WERI-Rb-1 (cell line): Measurements from ENCODE around the gene CDKN1C.

Experiments used
- DNase-seq: peaks from one replicate; pipeline ENCODE4 v3.0.0-alpha.2; 2020
- H3K27ac ChIP-seq: fragments of 250-450 bp; sonication (Bioruptor Pico); 2 replicates; pipeline ENCODE4 v1.5.1; 2020; ENCODE audit warnings: mild to moderate bottlenecking, moderate library complexity
- H3K27me3 ChIP-seq: fragments of 250-450 bp; sonication (Bioruptor Pico); 2 replicates; pipeline ENCODE4 v1.5.1; 2021; ENCODE audit warnings: mild to moderate bottlenecking, low read depth, moderate library complexity; ENCODE audit not compliant: insufficient read depth, severe bottlenecking
- H3K36me3 ChIP-seq: fragments of 250-450 bp; sonication (Bioruptor Pico); 2 replicates; pipeline ENCODE4 v1.5.1; 2020; ENCODE audit warnings: mild to moderate bottlenecking, moderate library complexity
- H3K4me3 ChIP-seq: 2 replicates; pipeline ENCODE4 v1.5.1; 2011; ENCODE audit warnings: low read depth, mild to moderate bottlenecking, control low read depth, low read length
- H3K9me3 ChIP-seq: fragments of 250-450 bp; sonication (Bioruptor Pico); 2 replicates; pipeline ENCODE4 v1.5.1; 2021; ENCODE audit warnings: mild to moderate bottlenecking, moderate library complexity; ENCODE audit not compliant: severe bottlenecking
- TF ChIP-seq, protein P1 (sequence below): IDR thresholded peaks from 2 replicates; pipeline ENCODE4 v1.5.1; 2011; ENCODE audit warnings: low read depth, mild to moderate bottlenecking, control low read depth, inconsistent platforms, low read length

The CDKN1C gene

DNA sequence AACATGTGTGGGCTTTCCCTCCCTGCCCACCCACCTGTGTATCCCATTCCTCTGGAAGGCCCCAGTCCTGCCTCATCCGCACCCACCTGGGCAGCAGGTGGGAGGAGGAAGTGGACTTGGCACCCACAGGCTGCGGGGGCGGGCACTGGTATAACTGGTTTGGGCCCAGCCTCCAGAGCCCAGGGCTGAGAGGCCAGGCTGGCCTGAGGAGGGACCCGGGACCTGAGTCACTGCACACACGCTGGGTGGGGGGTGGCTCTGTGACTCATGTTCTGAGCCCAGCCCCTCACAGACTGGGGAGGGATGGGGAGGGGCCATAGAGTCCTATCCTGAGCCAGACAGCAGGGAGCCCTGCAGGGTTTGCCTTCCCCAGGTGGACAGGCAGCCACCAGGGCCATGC, 26.9 kb upstream of the CDKN1C start:
- H3K4me3 ChIP-seq: no peak overlapping the region
- H3K36me3 ChIP-seq: no peaks in the 10 kb centered on the region
- H3K27ac ChIP-seq: no peak overlapping the region
- no peaks in the 10 kb centered on the region for H3K9me3 ChIP-seq
- DNase-seq: peak; percentile 33
- H3K27me3 ChIP-seq: no peaks in the 10 kb centered on the region
- TF ChIP-seq, protein P1, sequence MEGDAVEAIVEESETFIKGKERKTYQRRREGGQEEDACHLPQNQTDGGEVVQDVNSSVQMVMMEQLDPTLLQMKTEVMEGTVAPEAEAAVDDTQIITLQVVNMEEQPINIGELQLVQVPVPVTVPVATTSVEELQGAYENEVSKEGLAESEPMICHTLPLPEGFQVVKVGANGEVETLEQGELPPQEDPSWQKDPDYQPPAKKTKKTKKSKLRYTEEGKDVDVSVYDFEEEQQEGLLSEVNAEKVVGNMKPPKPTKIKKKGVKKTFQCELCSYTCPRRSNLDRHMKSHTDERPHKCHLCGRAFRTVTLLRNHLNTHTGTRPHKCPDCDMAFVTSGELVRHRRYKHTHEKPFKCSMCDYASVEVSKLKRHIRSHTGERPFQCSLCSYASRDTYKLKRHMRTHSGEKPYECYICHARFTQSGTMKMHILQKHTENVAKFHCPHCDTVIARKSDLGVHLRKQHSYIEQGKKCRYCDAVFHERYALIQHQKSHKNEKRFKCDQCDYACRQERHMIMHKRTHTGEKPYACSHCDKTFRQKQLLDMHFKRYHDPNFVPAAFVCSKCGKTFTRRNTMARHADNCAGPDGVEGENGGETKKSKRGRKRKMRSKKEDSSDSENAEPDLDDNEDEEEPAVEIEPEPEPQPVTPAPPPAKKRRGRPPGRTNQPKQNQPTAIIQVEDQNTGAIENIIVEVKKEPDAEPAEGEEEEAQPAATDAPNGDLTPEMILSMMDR: no peak

DNA sequence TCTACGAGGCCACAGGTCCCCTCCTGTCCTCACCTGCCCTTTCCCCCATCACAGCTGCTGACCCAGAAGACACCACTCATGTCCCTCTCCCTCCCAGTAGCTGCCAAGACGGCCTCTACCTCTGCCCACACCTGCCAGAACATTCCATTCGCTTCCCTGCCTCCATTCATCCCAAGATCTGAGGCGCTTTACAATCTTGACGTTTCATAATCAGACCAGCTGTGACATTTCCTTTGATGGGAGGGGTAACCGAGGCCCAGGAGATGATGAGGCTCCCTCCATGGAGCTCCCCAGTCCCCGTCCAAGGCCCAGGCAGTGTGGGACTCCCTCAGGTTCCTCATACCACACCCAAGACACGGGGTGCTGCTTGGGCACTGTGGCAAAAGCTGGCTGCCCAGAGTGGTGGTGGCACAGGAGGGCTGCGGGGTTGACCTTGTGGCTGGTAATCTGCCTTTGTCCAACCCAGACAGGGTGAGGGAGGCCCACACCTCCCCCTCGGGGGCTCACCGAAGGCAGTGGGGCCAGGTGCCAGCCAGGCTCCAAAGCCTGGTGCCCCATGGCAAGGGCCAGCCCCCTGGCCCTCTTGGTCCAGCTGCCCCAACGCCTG, 26.3 kb upstream of the CDKN1C start:
- Histone ChIP-seq H3K4me3 (no peak overlapping the region), H3K36me3 (no peaks in the 10 kb centered on the region), H3K9me3 (no peaks in the 10 kb centered on the region), H3K27me3 (no peaks in the 10 kb centered on the region), H3K27ac (no peak overlapping the region)
- TF ChIP-seq, protein P1: no peak
- DNase-seq: no peak

DNA sequence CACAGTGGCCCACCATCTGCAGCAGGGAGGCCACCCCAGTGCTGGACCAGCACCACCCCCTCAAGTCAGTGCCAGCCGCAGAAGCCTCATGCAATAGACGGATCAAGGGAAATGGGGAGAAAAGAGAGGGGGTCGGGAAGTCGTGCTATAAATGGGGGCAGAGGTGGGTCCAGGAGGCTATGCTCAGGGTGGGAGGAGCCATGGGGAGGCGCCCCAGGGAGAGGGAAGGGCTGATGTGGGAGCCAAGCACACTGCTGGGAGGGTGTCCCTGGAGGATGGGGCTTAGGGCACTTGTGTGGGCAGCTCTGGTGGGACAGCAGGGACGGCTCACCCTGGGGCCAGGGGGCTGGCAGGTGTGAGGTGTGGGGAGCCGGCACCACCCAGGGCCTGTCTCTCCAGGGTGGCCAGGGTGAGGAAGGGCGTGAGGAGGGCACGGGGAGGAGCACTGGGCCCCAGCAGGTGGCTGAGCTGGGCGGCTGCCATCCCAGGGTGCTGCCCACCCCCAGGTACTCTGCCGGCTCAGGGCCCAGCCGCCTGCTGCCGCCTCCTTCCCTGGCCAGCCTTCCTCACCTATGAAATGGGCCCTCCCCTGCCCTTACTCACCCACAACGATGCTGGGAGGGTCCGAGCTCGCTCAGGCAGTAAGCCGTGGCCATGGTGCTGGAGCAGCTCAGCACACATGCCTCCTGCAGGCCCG, 25.7 kb upstream of the CDKN1C start:
- TF ChIP-seq, protein P1: no peak
- Histone ChIP-seq H3K27ac (no peak overlapping the region), H3K36me3 (no peaks in the 10 kb centered on the region), H3K4me3 (no peak overlapping the region), H3K9me3 (no peaks in the 10 kb centered on the region), H3K27me3 (no peaks in the 10 kb centered on the region)
- DNase-seq: peak; percentile 35

DNA sequence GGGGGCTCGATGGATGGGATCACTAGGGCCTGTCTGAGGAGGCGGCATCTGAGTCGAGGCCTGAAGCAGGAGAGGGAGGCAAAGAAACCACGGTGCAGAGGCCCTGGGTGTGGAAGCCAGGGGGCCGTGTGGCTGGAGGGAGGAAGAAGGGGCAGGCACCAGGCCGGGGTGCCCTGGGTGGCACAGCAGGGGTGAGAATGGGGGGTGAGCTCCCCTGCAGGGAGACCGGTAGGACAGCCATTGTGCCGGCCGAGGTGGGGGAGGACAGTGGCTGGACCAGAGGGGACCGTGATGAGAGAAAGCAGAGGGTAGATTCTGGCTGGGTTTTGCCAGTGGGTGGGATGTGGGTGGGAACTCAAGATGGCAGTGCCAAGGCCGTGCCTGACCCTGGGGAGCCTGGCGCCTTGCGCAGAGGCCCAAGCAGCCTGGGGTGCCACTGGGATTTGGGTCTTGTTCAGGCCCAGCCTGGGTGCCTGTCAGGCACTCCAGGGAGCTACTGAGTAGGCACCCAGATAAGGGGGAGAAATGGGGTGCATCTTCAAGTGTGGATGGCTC, 24.9 kb upstream of the CDKN1C start:
- TF ChIP-seq, protein P1: no peak

DNA sequence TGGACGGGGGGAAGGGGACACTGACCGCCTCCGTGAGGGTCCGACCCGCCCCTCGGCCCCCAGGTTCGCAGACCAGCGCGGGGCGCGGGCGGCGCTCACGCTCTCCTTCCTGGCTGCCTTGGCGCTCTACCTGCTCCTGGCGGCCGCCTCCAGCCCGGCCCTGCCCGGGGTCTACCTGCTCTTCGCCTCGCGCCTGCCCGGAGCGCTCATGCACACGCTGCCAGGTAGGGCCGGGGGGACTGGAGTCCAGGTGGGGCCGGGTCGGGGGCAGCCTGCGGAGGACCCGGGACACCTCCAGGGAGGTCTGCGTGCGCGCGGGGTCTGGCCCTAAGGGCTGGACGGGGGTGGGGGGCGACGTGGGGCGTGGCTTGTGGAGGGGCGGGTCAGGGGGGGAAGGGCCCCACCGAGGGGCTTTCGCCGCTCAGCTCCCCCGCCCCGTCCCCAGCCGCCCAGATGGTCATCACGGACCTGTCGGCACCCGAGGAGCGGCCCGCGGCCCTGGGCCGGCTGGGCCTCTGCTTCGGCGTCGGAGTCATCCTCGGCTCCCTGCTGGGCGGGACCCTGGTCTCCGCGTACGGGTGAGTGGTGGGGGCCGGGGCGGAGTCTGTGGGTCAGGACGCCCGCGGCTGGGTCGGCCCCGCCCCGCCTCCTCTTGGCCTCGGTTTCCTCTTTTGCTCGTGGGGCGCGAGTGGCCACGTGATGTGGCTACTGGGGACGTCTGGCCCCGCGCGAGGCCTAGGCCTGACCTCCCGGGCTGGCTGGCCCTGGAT, 23.7 kb upstream of the CDKN1C start:
- TF ChIP-seq, protein P1: no peak
- DNase-seq: no peak
- H3K4me3 ChIP-seq: no peak overlapping the region
- H3K27me3 ChIP-seq: no peaks in the 10 kb centered on the region
- H3K9me3 ChIP-seq: no peaks in the 10 kb centered on the region
- no peak overlapping the region for H3K27ac ChIP-seq
- H3K36me3 ChIP-seq: no peaks in the 10 kb centered on the region

More for the DNA sequence above, 24.9 kb upstream of the CDKN1C start:
- H3K27ac ChIP-seq: no peak overlapping the region
- DNase-seq: no peak
- no peaks in the 10 kb centered on the region for H3K9me3 ChIP-seq
- no peaks in the 10 kb centered on the region for H3K27me3 ChIP-seq
- no peaks in the 10 kb centered on the region for H3K36me3 ChIP-seq
- H3K4me3 ChIP-seq: no peak overlapping the region
